Measurements from ENCODE around the gene MCHR1.

- TF ChIP-seq CTCF (conservative IDR thresholded peaks at IDR 0.05) (no peak), ZFX (IDR thresholded peaks at IDR 0.05) (no peak)
Observed at GRCh38 chr22:40637183-40638150, 41.8 kb upstream of the MCHR1 start.
